Measurements from ENCODE around the gene CCL14. TPM values are rescaled to one million over a fixed set of nuclear protein-coding genes. Genes with fewer than 3 reads are reported as not detected.

Gene CCL14
- total and polyA plus RNA-seq, 2 of the 13 experiments (the other 11 are each of a cell fraction or from before 2014, with no cell fraction given) = 1.1 to 1.7 TPM

GRCh38 chr17:35973333-35974260 lies 12.9 kb downstream of the CCL14 start (continued):
- TF ChIP-seq ELF3 (CRISPR knock-in tag; IDR thresholded peaks at IDR 0.05) (peak; percentile 90), ZBTB39 (CRISPR knock-in tag; IDR thresholded peaks at IDR 0.05) (no peak), ISL2 (CRISPR knock-in tag; IDR thresholded peaks at IDR 0.05) (peak; percentile 91), ZNF558 (CRISPR knock-in tag; IDR thresholded peaks at IDR 0.05; ENCODE audit: borderline replicate concordance) (no peak), CENPT (CRISPR knock-in tag; IDR thresholded peaks at IDR 0.05; ENCODE audit: low read depth) (no peak), SRSF1 (optimal IDR thresholded peaks at IDR 0.05; ENCODE audit: low read depth, low read length) (no peak), DDIT3 (CRISPR knock-in tag; IDR thresholded peaks at IDR 0.05) (no peak), U2AF2 (IDR thresholded peaks at IDR 0.05; ENCODE audit: low read depth, low read length) (no peak), CAMTA2 (CRISPR knock-in tag; IDR thresholded peaks at IDR 0.05; ENCODE audit: borderline replicate concordance) (no peak), SP140L (CRISPR knock-in tag; IDR thresholded peaks at IDR 0.05; ENCODE audit: borderline replicate concordance) (peak; percentile 82; the same call in 1 of the 2 replicates), ZNF225 (CRISPR knock-in tag; IDR thresholded peaks at IDR 0.05) (no peak), ZNF629 (CRISPR knock-in tag; conservative IDR thresholded peaks at IDR 0.05) (peak; percentile 50; the same call in 1 of the 2 replicates), DNMT1 (CRISPR knock-in tag; IDR thresholded peaks at IDR 0.05) (0 out of 2 replicates have a peak, but pooled peaks have one; percentile 76), NCOA2 (CRISPR knock-in tag; IDR thresholded peaks at IDR 0.05) (peak; percentile 98), TEF (CRISPR knock-in tag; IDR thresholded peaks at IDR 0.05) (no peak), ZNF275 (CRISPR knock-in tag; IDR thresholded peaks at IDR 0.05; ENCODE audit: borderline replicate concordance) (no peak), ZBTB49 (CRISPR knock-in tag; IDR thresholded peaks at IDR 0.05; ENCODE audit: borderline replicate concordance) (peak; percentile 69; the same call in 1 of the 2 replicates), EED (CRISPR knock-in tag; IDR thresholded peaks at IDR 0.05) (no peak), ZNF430 (CRISPR knock-in tag; IDR thresholded peaks at IDR 0.05) (peak; percentile 92; the same call in 1 of the 2 replicates), ZNF607 (CRISPR knock-in tag; IDR thresholded peaks at IDR 0.05; ENCODE audit: borderline replicate concordance) (no peak), ZNF30 (CRISPR knock-in tag; IDR thresholded peaks at IDR 0.05) (no peak)
